Measurements from ENCODE around the gene SMIM8.

The SMIM8 gene

DNA sequence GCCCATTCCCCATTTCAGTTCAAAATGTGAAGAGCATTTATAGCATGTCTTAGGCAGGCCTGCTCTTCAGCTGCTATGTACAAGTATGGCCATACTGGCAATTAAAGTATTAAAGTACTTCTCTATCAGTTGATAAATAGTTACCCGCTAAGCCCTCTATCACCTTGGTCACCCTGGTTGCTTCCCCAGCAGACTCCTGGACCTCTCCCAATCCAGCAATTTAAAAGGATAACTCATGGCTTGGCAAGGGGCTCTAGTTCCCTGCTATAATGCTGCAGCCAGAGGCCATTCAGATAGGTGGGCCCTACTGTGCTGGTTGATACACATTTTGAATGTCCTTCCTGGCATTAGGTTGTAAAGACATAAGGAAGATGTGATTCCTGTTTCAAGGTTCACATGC lies 29.2 kb downstream of the SMIM8 start:
- TF ChIP-seq, protein P1, sequence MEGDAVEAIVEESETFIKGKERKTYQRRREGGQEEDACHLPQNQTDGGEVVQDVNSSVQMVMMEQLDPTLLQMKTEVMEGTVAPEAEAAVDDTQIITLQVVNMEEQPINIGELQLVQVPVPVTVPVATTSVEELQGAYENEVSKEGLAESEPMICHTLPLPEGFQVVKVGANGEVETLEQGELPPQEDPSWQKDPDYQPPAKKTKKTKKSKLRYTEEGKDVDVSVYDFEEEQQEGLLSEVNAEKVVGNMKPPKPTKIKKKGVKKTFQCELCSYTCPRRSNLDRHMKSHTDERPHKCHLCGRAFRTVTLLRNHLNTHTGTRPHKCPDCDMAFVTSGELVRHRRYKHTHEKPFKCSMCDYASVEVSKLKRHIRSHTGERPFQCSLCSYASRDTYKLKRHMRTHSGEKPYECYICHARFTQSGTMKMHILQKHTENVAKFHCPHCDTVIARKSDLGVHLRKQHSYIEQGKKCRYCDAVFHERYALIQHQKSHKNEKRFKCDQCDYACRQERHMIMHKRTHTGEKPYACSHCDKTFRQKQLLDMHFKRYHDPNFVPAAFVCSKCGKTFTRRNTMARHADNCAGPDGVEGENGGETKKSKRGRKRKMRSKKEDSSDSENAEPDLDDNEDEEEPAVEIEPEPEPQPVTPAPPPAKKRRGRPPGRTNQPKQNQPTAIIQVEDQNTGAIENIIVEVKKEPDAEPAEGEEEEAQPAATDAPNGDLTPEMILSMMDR (IDR thresholded peaks at IDR 0.05): no peak

DNA sequence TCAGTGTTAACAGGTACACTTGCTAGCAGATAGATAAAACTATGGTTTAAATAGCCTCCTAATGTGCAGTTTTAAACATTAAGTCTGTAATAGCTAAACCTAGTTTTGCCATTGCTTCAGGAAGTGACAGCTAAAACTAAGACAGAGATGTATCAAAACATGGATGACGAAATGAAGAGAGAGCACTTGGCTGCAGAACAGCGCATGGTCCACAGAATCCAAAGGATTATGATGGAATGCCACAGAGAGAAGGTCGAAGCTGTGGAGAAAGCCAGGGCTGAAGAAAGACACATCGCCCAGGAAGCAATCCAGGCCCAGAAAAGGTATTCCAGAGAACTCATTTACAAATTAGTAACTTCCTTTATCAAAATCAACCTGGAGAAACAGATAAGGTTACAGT lies 33.8 kb downstream of the SMIM8 start:
- TF ChIP-seq, protein P1 (IDR thresholded peaks at IDR 0.05): no peak

DNA sequence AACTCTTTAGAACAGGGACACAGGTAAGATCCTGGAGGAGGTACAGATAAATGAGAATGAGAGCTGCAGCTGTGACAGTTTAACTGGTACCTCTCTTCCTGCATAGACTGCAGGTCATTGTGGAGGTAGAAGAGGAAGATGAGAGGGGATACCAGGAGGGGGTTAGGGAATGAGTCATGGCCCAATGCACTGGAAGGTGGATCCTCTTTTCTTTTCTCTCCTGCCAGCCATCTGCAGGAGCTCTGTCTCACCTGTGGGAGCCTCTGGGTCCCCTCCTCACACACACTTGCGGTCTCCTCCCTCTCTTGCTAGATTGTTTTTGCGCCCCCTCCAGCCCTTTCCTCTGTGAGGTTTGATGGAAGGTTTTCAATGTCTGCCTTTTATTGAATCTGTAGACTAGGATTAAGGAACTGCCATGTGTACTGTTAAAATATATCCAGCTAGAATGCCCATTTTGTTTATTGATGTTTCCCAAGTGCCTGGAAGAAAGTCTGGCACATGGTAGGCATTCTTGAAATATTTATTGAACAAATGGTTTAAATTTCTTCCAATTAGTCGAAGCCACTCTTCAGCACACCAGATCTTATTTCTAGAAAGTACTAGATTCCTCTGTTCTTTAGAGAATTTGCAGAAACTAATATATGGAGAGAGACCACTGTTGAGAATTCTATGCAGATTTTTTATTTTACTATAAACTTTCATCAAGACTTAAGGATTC lies 35.2 kb downstream of the SMIM8 start:
- TF ChIP-seq, protein P1 (IDR thresholded peaks at IDR 0.05): no peak

DNA sequence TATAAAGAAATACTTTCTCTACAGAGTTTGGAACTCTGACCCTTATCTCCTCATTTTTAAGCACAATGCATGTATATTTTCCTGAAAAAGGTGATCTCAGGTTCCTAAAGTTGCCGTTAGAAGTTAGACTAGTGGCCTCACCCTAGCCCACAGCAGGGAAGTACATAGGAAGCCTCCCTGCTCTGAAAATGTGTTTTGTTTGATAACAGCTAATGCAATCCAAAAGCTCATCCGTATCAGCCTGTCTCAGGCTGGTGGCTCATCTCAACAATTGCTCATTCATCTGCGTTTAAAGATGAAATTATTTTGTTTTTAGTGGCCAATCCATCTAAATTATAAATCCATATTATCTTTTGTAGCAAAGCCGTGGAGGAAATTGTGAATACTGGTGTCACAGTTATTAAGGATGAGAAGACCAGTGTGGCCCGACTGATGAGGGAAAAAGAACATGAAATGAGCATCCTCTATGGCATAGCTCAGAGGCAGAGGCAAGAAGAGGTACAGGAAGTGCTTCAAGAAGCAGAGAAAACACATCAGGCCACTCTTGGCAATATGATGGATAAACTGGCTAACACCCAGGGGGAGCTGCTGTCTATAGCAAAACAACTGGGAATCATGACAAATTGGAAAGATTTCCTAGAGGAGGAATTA lies 42.3 kb downstream of the SMIM8 start:
- TF ChIP-seq, protein P1 (IDR thresholded peaks at IDR 0.05): no peak

DNA sequence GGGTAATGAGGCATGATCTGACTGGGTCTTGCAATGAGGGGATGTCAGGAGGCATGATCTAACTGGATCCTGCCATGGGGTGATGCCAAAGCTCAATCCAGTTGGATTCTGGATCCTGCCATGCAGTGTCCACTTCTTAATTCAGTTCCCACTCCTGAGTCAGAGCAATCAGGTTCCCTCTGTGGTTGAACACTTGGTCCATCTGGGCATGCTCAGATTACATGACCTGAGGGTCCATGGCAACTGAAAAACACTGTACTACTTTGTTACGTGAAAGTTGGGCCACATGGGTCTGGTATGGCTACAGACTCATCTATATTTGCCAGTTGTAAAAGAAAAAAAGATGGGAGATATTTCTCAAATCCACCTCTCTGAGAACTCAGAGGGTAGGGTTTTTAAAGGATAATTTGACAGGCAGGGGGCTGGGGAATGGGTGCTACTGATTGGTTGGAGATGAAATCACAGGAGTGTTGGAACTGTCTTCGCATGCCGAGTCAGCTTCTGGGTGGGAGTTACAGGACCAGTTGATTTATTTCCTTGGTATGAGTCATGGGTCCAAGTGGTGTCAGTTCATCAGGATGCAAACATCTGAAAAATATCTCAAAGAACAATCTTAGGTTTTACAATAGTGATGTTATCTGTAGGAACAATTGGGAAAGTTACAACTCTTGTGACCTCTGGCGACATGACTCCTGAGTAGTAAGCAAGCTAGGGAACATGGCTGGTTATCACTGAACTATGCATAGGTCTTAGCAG lies 43.9 kb downstream of the SMIM8 start:
- TF ChIP-seq, protein P1 (IDR thresholded peaks at IDR 0.05): no peak

DNA sequence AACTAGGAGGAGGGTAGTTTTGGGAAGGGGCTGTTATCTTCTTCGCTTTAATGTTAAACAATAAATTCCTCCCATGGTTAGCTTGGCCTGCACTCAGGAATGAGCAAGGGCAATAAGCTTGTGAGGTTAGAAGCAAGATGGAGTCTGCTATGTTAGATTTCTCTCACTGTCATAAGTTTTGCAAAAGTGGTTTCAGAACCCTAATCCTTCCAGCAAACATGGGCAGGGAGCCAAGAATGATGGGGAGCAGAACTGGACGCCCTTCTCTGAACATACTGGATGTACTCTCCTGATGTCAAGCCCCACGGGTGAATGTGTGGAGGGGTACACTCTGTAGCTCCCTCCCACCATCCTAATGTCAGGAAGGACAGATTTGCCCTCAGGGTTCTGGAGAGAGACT lies 44.5 kb downstream of the SMIM8 start:
- TF ChIP-seq, protein P1 (IDR thresholded peaks at IDR 0.05): no peak

DNA sequence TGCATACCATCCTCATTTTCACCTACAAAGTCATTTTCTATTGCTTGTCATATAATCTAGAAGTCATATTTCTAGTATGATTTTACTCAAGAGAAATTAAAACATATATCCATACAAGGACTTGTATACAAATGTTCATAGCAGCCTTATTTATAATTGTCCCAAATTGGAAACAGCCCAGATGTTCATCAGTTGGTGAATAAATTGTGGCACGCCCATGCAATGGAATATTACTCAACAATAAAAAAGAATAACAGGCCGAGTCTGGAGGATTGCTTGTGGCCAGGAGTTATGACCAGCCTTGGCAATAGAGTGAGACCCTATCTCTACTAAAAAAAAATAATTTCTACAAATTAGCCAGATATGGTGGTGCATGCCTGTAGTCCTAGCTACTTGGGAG lies 51.0 kb downstream of the SMIM8 start:
- TF ChIP-seq, protein P1 (IDR thresholded peaks at IDR 0.05): no peak
